ENCODE data around the gene PSME2. TPM values are rescaled to one million over a fixed set of nuclear protein-coding genes. Genes with fewer than 3 reads are reported as not detected.
A peak's percentile ranks its signal among the peaks of the same experiment; 100 is the strongest.

The PSME2 gene
- total and polyA plus RNA-seq, 12 donors, result 107 to 752 (median 243) TPM

GRCh38 chr14:24179961-24180796, 33.8 kb upstream of the PSME2 start:
- Histone ChIP-seq H3K4me3 (no peak overlapping the region), H3K27me3 (no peaks in the 10 kb centered on the region), H3K9me3 (replicated peaks in 1 of 3) (no peaks in the 10 kb centered on the region), H3K36me3 (replicated peaks in 1 of 2) (peaks cover 0 to 86% of the 10 kb centered on the region in 2 donors), H3K27ac (peak overlapping the region; percentile 59 to 92 (median 89)), H3K4me1 (replicated peaks in 1 of 2) (peaks cover 13 to 23% of the 10 kb centered on the region in 2 donors)
- WGBS, 4 donors, result 44 to 54% (median 50%) methylated on average over 12 to 18 of the region's 18 CpGs
- peak; percentile 57 to 81 (median 74) for DNase-seq
- intact Hi-C loops (cut with DNase I), result no loop called here
- TF ChIP-seq, protein P1, sequence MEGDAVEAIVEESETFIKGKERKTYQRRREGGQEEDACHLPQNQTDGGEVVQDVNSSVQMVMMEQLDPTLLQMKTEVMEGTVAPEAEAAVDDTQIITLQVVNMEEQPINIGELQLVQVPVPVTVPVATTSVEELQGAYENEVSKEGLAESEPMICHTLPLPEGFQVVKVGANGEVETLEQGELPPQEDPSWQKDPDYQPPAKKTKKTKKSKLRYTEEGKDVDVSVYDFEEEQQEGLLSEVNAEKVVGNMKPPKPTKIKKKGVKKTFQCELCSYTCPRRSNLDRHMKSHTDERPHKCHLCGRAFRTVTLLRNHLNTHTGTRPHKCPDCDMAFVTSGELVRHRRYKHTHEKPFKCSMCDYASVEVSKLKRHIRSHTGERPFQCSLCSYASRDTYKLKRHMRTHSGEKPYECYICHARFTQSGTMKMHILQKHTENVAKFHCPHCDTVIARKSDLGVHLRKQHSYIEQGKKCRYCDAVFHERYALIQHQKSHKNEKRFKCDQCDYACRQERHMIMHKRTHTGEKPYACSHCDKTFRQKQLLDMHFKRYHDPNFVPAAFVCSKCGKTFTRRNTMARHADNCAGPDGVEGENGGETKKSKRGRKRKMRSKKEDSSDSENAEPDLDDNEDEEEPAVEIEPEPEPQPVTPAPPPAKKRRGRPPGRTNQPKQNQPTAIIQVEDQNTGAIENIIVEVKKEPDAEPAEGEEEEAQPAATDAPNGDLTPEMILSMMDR (IDR thresholded peaks at IDR 0.05), result no peak
- TF ChIP-seq POLR2A (IDR thresholded peaks at IDR 0.05), result peak in 1 of 2 donors; percentile 53

GRCh38 chr14:24179294-24179960, 33.0 kb upstream of the PSME2 start:
- H3K4me3 ChIP-seq, result no peak overlapping the region
- H3K27me3 ChIP-seq, result no peaks in the 10 kb centered on the region
- peak overlapping the region; percentile 59 to 92 (median 89) for H3K27ac ChIP-seq
- intact Hi-C loops (cut with DNase I), result no loop called here
- 81 to 83% (median 83%) methylated on average over 7 to 14 of the region's 14 CpGs for WGBS, 4 donors
- no peak for DNase-seq
- TF ChIP-seq, protein P1 (IDR thresholded peaks at IDR 0.05), result no peak
- TF ChIP-seq POLR2A (IDR thresholded peaks at IDR 0.05), result no peak
- peaks cover 0 to 79% of the 10 kb centered on the region in 2 donors for H3K36me3 ChIP-seq (replicated peaks in 1 of 2)
- H3K4me1 ChIP-seq (replicated peaks in 1 of 2), result peaks cover 13 to 23% of the 10 kb centered on the region in 2 donors
- no peaks in the 10 kb centered on the region for H3K9me3 ChIP-seq (replicated peaks in 1 of 3)

DNA sequence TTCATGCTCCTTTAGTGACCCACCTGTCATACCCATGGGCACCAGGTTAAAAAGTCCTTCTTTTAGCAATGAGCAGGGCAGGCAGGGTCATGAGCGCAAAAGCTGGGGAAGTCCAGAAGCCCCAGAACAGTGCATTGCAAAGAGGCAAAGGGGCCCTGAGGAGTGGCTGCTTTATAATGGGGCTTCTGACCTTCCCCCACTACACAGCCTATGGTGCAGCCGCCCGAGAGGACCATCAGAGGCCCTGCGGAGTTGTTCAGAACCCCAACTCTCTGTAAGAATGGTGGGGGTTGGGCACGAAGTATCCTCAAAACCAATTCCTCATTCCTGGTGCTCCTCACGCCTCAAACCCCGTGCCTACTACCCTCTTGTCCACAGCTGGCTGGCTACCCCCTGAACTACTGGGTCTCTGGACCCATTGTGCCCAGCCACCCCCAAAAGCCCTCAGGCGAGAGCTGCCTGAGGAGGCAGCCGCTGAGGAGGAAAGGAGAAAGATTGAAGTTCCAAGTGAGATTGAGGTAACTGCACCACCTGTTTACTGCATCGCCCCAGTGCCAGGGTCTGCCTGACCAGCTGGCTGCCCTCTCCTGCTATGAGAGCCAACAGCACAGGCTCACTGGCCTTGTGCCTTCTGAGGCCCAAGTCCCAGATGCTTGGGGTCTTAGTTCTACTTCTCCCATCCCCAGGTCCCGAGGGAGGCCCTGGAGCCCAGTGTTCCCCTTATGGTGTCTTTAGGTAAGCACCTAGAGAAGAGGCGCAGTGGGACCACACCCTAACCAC, 32.2 kb upstream of the PSME2 start:
- 80 to 97% (median 93%) methylated on average over 8 to 12 of the region's 12 CpGs for WGBS, 4 donors
- TF ChIP-seq, protein P1 (IDR thresholded peaks at IDR 0.05), result no peak
- no peak for TF ChIP-seq POLR2A (IDR thresholded peaks at IDR 0.05)
- Histone ChIP-seq H3K36me3 (replicated peaks in 1 of 2) (peaks cover 0 to 70% of the 10 kb centered on the region in 2 donors), H3K27ac (peak overlapping the region in 3 of 5 donors; percentile 89 to 92 (median 91)), H3K4me3 (no peak overlapping the region), H3K9me3 (replicated peaks in 1 of 3) (no peaks in the 10 kb centered on the region), H3K4me1 (replicated peaks in 1 of 2) (peaks cover 13 to 23% of the 10 kb centered on the region in 2 donors), H3K27me3 (no peaks in the 10 kb centered on the region)
- intact Hi-C loops (cut with DNase I), result no loop called here
- no peak for DNase-seq

GRCh38 chr14:24177891-24178290, 31.5 kb upstream of the PSME2 start:
- H3K27me3 ChIP-seq, result no peaks in the 10 kb centered on the region
- H3K9me3 ChIP-seq (replicated peaks in 1 of 3), result no peaks in the 10 kb centered on the region
- peaks cover 13 to 23% of the 10 kb centered on the region in 2 donors for H3K4me1 ChIP-seq (replicated peaks in 1 of 2)
- DNase-seq, result no peak
- 88 to 98% (median 93%) methylated on average over 6 to 14 of the region's 14 CpGs for WGBS, 4 donors
- H3K4me3 ChIP-seq, result no peak overlapping the region
- TF ChIP-seq, protein P1 (IDR thresholded peaks at IDR 0.05), result no peak
- no peak for TF ChIP-seq POLR2A (IDR thresholded peaks at IDR 0.05)
- intact Hi-C loops (cut with DNase I), result no loop called here
- H3K36me3 ChIP-seq (replicated peaks in 1 of 2), result peaks cover 0 to 63% of the 10 kb centered on the region in 2 donors
- no peak overlapping the region for H3K27ac ChIP-seq
